OCI-LY3 (cell line): Measurements from ENCODE around the gene GABRB3.

Source experiments
- H2AFZ ChIP-seq: fragments of 200-600, 300-600 bp; shearing (Covaris generic); 2 replicates; pipeline ENCODE4 v1.6.0; 2014; ENCODE audit warnings: antibody characterized with exemption, low read depth, low read length
- H3K27ac ChIP-seq: fragments of 200-600, 300-600 bp; sonication (generic); 2 replicates; pipeline ENCODE4 v1.5.1; 2014; ENCODE audit warnings: mild to moderate bottlenecking, low read length, moderate library complexity, mixed read lengths
- H3K27me3 ChIP-seq: fragments of 200-600, 300-600 bp; sonication (generic); 2 replicates; pipeline ENCODE4 v1.6.1; 2014; ENCODE audit warnings: low read depth, low read length, mixed read lengths
- H3K36me3 ChIP-seq: fragments of 200-600, 300-600 bp; sonication (generic); replicated peaks from 2 replicates; pipeline ENCODE3; 2014; ENCODE audit warnings: low read depth, low read length, mixed read lengths
- H3K4me1 ChIP-seq: fragments of 300-600, 200-600 bp; sonication (generic); 2 replicates; pipeline ENCODE4 v1.6.1; 2014; ENCODE audit warnings: low read length, mixed read lengths
- H3K4me2 ChIP-seq: fragments of 200-600, 300-600 bp; sonication (generic); 2 replicates; pipeline ENCODE4 v1.6.1; 2014; ENCODE audit warnings: low read length, mixed read lengths
- H3K4me3 ChIP-seq: fragments of 300-600, 200-600 bp; sonication (generic); 2 replicates; pipeline ENCODE4 v1.5.1; 2014; ENCODE audit warnings: antibody characterized with exemption, mild to moderate bottlenecking, low read length, moderate library complexity
- H3K79me2 ChIP-seq: fragments of 300-600, 200-600 bp; shearing (Covaris generic); 2 replicates; pipeline ENCODE4 v1.6.1; 2014; ENCODE audit warnings: mild to moderate bottlenecking, low read length, mixed read lengths
- H3K9ac ChIP-seq: fragments of 300-600, 200-600 bp; shearing (Covaris generic); 2 replicates; pipeline ENCODE4 v1.6.0; 2014; ENCODE audit warnings: mild to moderate bottlenecking, low read length, moderate library complexity
- H3K9me3 ChIP-seq: fragments of 200-600, 300-600 bp; shearing (Covaris generic); 2 replicates; pipeline ENCODE4 v1.6.1; 2014; ENCODE audit warnings: low read length, mixed read lengths; ENCODE audit not compliant: insufficient read depth
- H4K20me1 ChIP-seq: fragments of 200-600, 300-600 bp; sonication (generic); 2 replicates; pipeline ENCODE4 v1.6.1; 2016; ENCODE audit warnings: low read length, mixed read lengths; ENCODE audit not compliant: insufficient read depth
- CTCF ChIP-seq: fragments of 200-600, 300-600 bp; sonication (generic); IDR thresholded peaks from 2 replicates; pipeline ENCODE4 v1.5.1; 2014; ENCODE audit warnings: antibody characterized with exemption, low read length, low read depth
- EZH2phosphoT487 ChIP-seq: fragments of 200-600 bp; shearing (Covaris generic); IDR thresholded peaks from 2 replicates; pipeline ENCODE4 v1.6.1; 2018; ENCODE audit warnings: antibody characterized with exemption, mixed run types, low read depth

Gene GABRB3

GRCh38 chr15:26711445-26711844, 61.4 kb downstream of the GABRB3 start:
- TF ChIP-seq CTCF (no peak), EZH2phosphoT487 (no peak)

GRCh38 chr15:26702381-26702780, 70.5 kb downstream of the GABRB3 start:
- Histone ChIP-seq H3K4me3 (no peak overlapping the region), H3K27ac (no peak overlapping the region), H3K27me3 (no peaks in the 10 kb centered on the region), H3K4me1 (no peaks in the 10 kb centered on the region), H3K79me2 (no peaks in the 10 kb centered on the region), H2AFZ (no peak overlapping the region), H3K9ac (no peak overlapping the region), H3K36me3 (no peaks in the 10 kb centered on the region), H3K9me3 (no peaks in the 10 kb centered on the region), H3K4me2 (no peak overlapping the region), H4K20me1 (no peaks in the 10 kb centered on the region)
- TF ChIP-seq CTCF (no peak), EZH2phosphoT487 (no peak)

More at GRCh38 chr15:26711445-26711844, 61.4 kb downstream of the GABRB3 start:
- Histone ChIP-seq H2AFZ (no peak overlapping the region), H3K4me3 (no peak overlapping the region), H4K20me1 (no peaks in the 10 kb centered on the region), H3K9me3 (no peaks in the 10 kb centered on the region), H3K27ac (no peak overlapping the region), H3K27me3 (no peaks in the 10 kb centered on the region), H3K4me2 (no peak overlapping the region), H3K36me3 (no peaks in the 10 kb centered on the region), H3K79me2 (no peaks in the 10 kb centered on the region), H3K9ac (no peak overlapping the region), H3K4me1 (no peaks in the 10 kb centered on the region)

GRCh38 chr15:26698555-26698954, 74.3 kb downstream of the GABRB3 start:
- Histone ChIP-seq H3K4me3 (no peak overlapping the region), H3K27me3 (no peaks in the 10 kb centered on the region), H3K27ac (no peak overlapping the region), H4K20me1 (no peaks in the 10 kb centered on the region), H2AFZ (no peak overlapping the region), H3K9me3 (no peaks in the 10 kb centered on the region), H3K36me3 (no peaks in the 10 kb centered on the region), H3K79me2 (no peaks in the 10 kb centered on the region), H3K4me2 (no peak overlapping the region), H3K4me1 (no peaks in the 10 kb centered on the region), H3K9ac (no peak overlapping the region)
- TF ChIP-seq EZH2phosphoT487, result no peak
- no peak for TF ChIP-seq CTCF

GRCh38 chr15:26697913-26698312, 75.0 kb downstream of the GABRB3 start:
- TF ChIP-seq EZH2phosphoT487, result no peak

GRCh38 chr15:26691249-26691648, 81.6 kb downstream of the GABRB3 start:
- Histone ChIP-seq H3K27me3 (no peaks in the 10 kb centered on the region), H3K9ac (no peak overlapping the region), H3K27ac (no peak overlapping the region), H3K9me3 (no peaks in the 10 kb centered on the region), H3K36me3 (no peaks in the 10 kb centered on the region), H3K4me2 (no peak overlapping the region), H3K79me2 (no peaks in the 10 kb centered on the region), H3K4me3 (no peak overlapping the region), H3K4me1 (no peaks in the 10 kb centered on the region), H4K20me1 (no peaks in the 10 kb centered on the region), H2AFZ (no peak overlapping the region)
- TF ChIP-seq EZH2phosphoT487 (no peak), CTCF (no peak)

More at GRCh38 chr15:26697913-26698312, 75.0 kb downstream of the GABRB3 start:
- Histone ChIP-seq H3K9me3 (no peaks in the 10 kb centered on the region), H3K4me2 (no peak overlapping the region), H3K4me1 (no peaks in the 10 kb centered on the region), H3K27ac (no peak overlapping the region), H3K9ac (no peak overlapping the region), H3K36me3 (no peaks in the 10 kb centered on the region), H2AFZ (no peak overlapping the region), H4K20me1 (no peaks in the 10 kb centered on the region), H3K27me3 (no peaks in the 10 kb centered on the region), H3K4me3 (no peak overlapping the region), H3K79me2 (no peaks in the 10 kb centered on the region)
